Left ventricle myocardium superior (tissue), 1 donor: ENCODE measurements around the gene ZNF652. TPM values are rescaled to one million over a fixed set of nuclear protein-coding genes. Genes with fewer than 3 reads are reported as not detected.

Experiments used
- ATAC-seq: fragments of 200-7000 bp; cut with Tn5 transposase; one replicate; pipeline ENCODE4 v1.9.1; 2020; ENCODE audit warnings: mild to moderate bottlenecking, moderate library complexity
- DNase-seq: peaks from one replicate; pipeline ENCODE4 v3.0.0-alpha.2; 2020
- intact Hi-C: fragments of 100-400 bp; cut with micrococcal nuclease; formaldehyde crosslinking; loops from one replicate; pipeline ENCODE4 v1.11.0; 2022
- microRNA-seq: library from miRNA; unstranded; fragments of <30 nt; microRNA quantifications from one replicate; pipeline ENCODE4 v1.2.0, GENCODE V29; 2020; ENCODE audit warnings: borderline number of aligned reads
- total RNA-seq: library from RNA; stranded (reverse); fragmentation: NEBNext Ultra II Directional; extraction: Animal tissue kit (Norgen Biotek cat#: 25700); gene quantifications from one replicate; pipeline ENCODE4 v1.2.1, GENCODE V29; 2021
- donor health status: DM: no; HTN: yes; CAD: no; lungs with severe emphysema.

The ZNF652 gene
- total RNA-seq, 1 donor from 2014 or later, result 19.2 TPM

DNA sequence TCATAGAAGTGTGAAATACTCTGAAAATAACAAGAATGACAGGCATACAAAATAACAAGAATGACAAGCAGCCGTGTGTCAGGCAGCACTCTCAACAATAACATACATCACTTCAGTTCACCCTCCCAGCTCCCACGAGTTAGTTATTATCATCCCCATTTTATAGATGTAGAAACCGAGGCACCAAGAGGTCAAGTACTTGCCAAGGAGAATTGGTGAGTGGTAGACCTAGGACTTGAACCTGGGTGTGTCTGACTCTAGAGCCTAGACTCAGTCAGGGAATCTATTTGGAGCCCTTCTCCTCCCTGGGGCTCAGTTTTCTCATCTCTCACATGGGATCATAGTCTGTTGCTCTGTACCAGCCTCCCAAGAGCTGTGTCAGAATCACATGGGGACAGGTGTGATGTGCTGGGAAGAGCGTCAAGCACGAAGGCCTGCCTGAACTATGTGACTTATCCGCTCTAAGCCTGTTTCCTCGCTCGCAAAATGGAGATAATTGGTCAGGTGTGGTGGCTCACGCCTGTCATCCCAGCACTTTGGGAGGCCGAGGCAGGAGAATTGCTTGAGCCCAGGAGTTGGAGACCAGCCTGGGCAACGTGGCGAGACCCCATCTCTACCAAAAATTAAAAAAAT, 112.0 kb downstream of the ZNF652 start:
- intact Hi-C loops, result no loop called here
- DNase-seq (no peak), ATAC-seq (no peak)

DNA sequence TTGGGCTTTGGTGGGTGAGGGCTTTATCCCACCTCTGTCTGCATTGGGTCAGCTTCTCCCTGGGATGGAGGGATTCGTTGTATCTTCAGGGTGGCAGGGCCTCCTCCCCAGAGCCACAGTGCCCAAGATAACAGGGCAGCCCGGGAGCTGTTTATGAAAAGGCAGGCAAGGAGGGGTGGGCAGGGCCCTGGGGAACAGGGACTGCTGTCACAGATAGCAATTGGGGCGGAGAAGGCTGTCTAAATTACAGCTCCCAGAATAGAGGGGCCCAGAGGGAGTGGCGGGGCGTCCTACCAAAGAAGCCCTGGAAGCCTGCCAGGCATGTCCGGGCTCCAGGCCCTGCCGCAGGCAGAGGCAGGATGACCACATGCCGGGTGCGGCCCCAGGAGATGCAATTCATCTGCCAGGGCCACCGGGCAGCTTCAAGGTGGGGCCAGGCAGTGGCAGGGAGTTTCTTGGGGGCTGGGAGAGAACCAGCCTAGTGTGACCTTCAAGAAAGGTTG, 112.7 kb downstream of the ZNF652 start:
- ATAC-seq (peak; percentile 94), DNase-seq (peak; percentile 77)
- intact Hi-C loops, result no loop called here

DNA sequence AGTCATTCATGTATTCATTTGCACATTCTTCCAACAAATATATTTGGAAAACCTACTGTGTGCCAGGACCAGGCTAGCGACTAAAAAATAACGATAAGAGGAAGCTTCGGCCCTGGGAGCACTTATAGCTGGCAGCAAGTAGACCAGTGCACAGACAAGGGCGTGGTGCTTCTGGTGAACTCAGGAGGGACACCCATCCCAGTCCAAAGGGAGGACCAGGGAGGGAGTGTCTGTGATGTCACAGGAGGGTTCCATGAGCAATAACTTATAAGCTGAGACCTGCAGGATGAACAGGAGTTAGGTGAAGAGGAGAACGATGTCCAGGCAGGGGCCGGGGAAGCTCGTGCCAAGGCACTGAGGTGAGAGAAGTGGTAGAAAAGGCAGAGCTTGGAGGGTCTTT, 114.1 kb downstream of the ZNF652 start:
- DNase-seq (no peak), ATAC-seq (no peak)
- intact Hi-C loops, result no loop called here

DNA sequence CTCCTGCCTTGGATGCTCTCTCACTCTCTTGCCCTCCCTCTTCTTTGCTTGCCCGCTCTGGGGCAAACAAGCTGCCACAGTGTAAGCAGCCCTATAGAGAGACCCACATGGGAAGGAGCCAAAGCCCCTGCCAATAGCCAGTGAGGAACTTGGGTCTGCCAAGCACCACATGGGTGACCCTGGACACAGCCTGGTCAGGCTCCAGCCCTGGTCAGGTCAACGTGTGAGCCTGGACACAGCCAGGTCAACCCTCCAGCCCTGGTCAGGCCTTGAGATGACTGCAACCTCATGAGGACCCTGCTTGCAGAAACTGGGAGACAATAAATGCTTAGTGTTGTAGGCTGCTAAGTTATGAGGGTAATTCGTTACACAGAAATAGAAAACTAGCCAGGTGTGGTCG, 117.2 kb downstream of the ZNF652 start:
- DNase-seq, result no peak
- intact Hi-C loops, result no loop called here
- ATAC-seq, result no peak

Small RNA genes lying within 50 kb of the gene (microRNA-seq; reads per million reads assigned to microRNA genes)
- gene MIR6129, result not detected

Other genes starting within 250 kb of the ZNF652 start
- gene B4GALNT2, start 229.5 kb downstream of the ZNF652 start, total RNA-seq, result not detected
- 1.2 TPM for gene GNGT2, start 151.7 kb downstream of the ZNF652 start, total RNA-seq
- 5.6 TPM for gene ABI3, start 151.5 kb downstream of the ZNF652 start, total RNA-seq
- gene PHOSPHO1, start 131.5 kb downstream of the ZNF652 start, total RNA-seq, result 0.64 TPM
- 245 TPM for gene PHB1, start 52.6 kb upstream of the ZNF652 start, total RNA-seq
- 4.1 TPM for gene NGFR, start 133.0 kb upstream of the ZNF652 start, total RNA-seq
- 3.4 TPM for gene NXPH3, start 213.6 kb upstream of the ZNF652 start, total RNA-seq